PFSK-1 (cell line): Measurements from ENCODE around the gene VWA1.

Experiments used
- FOXP2 ChIP-seq: optimal IDR thresholded peaks from 2 replicates; pipeline ENCODE3; 2011; ENCODE audit warnings: borderline replicate concordance, control low read depth, inconsistent platforms; ENCODE audit not compliant: insufficient read depth; ENCODE audit errors: extremely low read length, extremely low read depth
- POLR2AphosphoS5 ChIP-seq: IDR thresholded peaks from 2 replicates; pipeline ENCODE4 v1.6.1; 2012; ENCODE audit warnings: low read depth, mild to moderate bottlenecking, control low read depth, low read length, moderate library complexity
- SIN3A ChIP-seq: IDR thresholded peaks from 2 replicates; pipeline ENCODE4 v1.6.1; 2012; ENCODE audit warnings: mild to moderate bottlenecking, low read length, moderate library complexity, borderline replicate concordance; ENCODE audit not compliant: insufficient read depth
- TAF1 ChIP-seq: IDR thresholded peaks from 2 replicates; pipeline ENCODE4 v1.6.1; 2012; ENCODE audit warnings: low read length, control low read depth, borderline replicate concordance; ENCODE audit not compliant: insufficient read depth
- TF ChIP-seq, protein P1 (sequence below), 2 experiments: IDR thresholded peaks; 2 replicates each; pipeline versions ENCODE4 v1.6.1 to v1.8.0; 2011 to 2012; ENCODE audit warnings: low read depth in 2 of 2, low read length in 2 of 2, control low read depth in 1 of 2, inconsistent platforms in 1 of 2, mild to moderate bottlenecking in 1 of 2, moderate library complexity in 1 of 2; ENCODE audit not compliant: insufficient read depth in 1 of 2

Gene VWA1

DNA sequence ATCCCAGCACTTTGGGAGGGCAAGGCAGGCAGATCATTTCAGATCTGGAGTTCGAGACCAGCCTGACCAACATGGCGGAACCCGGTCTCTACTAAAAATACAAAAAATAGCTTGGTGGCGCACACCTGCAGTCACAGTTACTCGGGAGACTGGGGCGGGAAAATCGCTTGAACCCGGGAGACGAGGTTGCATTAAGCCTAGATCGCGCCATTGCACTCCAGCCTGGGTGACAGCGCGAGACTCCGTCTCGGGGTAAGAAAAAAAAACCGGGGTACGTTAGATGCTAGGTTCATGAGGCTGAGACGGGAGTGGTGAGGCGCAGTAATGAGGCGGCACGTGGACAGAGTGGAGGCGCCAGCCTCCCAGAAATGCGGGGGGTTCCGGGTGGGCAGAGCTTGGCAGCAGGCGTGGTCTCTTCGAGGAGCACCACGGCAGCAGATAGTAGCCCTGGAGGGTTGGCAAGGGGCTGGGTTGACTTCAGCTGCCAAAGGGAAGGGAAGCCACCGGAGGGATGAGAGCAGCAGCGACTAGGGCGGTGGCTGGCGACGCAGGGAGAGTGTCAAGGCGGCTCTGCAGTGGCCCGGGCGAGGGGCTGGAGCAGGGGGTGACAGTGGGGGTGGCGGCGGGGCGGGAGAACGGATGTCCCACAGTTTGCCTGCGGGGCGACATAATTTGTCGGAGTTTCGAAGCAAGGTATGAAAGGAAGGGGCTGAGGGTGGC is 29.2 kb upstream of the VWA1 start:
- TF ChIP-seq POLR2AphosphoS5 (no peak), SIN3A (no peak), TAF1 (no peak), FOXP2 (no peak)
- TF ChIP-seq, protein P1, sequence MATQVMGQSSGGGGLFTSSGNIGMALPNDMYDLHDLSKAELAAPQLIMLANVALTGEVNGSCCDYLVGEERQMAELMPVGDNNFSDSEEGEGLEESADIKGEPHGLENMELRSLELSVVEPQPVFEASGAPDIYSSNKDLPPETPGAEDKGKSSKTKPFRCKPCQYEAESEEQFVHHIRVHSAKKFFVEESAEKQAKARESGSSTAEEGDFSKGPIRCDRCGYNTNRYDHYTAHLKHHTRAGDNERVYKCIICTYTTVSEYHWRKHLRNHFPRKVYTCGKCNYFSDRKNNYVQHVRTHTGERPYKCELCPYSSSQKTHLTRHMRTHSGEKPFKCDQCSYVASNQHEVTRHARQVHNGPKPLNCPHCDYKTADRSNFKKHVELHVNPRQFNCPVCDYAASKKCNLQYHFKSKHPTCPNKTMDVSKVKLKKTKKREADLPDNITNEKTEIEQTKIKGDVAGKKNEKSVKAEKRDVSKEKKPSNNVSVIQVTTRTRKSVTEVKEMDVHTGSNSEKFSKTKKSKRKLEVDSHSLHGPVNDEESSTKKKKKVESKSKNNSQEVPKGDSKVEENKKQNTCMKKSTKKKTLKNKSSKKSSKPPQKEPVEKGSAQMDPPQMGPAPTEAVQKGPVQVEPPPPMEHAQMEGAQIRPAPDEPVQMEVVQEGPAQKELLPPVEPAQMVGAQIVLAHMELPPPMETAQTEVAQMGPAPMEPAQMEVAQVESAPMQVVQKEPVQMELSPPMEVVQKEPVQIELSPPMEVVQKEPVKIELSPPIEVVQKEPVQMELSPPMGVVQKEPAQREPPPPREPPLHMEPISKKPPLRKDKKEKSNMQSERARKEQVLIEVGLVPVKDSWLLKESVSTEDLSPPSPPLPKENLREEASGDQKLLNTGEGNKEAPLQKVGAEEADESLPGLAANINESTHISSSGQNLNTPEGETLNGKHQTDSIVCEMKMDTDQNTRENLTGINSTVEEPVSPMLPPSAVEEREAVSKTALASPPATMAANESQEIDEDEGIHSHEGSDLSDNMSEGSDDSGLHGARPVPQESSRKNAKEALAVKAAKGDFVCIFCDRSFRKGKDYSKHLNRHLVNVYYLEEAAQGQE (IDR thresholded peaks at IDR 0.05; ENCODE audit: insufficient read depth in 1 of 2, low read depth in 2 of 2, low read length in 2 of 2), result no peak

DNA sequence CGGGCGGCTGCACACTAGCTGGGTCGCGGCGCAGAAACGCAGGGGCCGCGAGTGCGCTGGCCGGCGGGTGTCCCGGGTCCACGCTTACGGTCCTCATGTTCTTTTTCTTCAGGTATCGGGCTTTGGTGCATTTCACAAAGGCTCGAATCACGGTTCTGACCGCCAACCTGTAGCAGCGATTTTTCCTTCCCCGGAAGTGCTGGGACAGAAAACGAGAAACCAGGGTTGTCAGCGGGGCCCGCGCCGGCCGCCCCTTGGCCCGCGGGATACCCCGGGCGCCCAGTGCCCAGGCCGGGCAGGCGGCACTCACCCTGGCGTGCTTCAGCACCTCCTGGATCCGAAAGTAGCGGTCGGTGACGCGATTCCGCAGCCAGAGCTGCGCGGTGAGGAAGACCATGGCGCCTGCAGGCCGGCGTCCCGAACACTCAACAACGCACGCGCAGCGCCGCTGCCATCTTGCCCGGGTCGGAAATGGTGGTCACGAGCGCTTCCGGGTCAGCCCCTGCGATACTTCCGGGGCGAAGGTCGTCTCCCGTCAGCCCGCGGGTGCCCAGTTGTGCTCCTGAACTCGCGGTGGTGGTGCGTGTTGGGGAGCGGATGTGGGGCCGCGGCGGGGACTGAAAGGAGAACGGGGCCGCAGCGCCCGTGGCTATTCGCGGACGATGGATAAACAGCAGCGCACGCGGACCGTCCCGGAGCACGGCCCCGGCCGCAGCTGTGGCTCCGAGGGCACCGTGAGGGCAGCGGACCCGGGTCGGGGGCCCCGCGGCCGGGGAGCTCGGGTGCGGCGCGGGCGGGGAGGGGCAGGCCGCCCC is 28.5 kb upstream of the VWA1 start, which contains the start of gene MRPL20:
Gene MRPL20 (minus strand): TSS at position 473 of the 815 bp plus-strand sequence. CDS start 76 bp downstream, at position 397.
- peak; percentile 88 for TF ChIP-seq POLR2AphosphoS5
- TF ChIP-seq, protein P1 (IDR thresholded peaks at IDR 0.05; ENCODE audit: insufficient read depth in 1 of 2, low read depth in 2 of 2, low read length in 2 of 2), result peak in 1 of 2 experiments; percentile 71; a peak in 2 of 4 replicates
- TF ChIP-seq TAF1, result peak; percentile 99
- TF ChIP-seq FOXP2, result no peak
- no peak; the same call in 1 of the 2 replicates for TF ChIP-seq SIN3A

DNA sequence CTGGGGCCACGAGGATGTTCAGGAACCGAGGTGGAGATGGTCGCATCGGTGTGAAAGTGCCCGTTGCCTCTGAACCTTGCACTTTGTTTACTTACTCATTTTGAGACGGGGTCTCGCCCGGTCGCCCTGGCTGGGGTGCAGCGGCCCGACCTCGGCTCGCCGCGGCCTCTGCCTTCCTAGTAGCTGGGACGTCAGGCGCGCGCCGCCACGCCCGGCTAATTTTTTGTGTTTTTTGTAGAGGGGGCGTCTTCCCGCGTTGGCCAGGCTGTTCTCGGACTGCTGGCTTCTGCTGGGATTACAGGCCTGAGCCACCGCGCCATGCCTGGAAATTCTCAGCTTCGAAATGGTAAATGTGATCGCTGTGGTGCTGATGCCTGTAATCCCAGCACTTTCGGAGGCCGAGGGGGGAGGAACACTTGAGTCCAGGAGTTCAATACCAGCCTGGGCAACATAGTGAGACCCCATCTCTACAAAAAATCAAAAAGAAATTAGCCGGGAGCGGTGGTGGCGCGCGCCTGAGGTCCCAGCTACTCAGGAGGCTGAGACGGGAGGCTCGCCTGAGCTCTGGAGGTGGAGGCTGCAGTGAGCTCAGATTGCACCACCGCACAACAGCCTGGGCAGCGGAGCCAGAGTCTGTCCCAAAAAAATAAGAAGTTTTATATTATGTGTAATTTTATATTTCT is 27.7 kb upstream of the VWA1 start:
- TF ChIP-seq TAF1 (no peak), FOXP2 (no peak)
- TF ChIP-seq, protein P1 (IDR thresholded peaks at IDR 0.05; ENCODE audit: insufficient read depth in 1 of 2, low read depth in 2 of 2, low read length in 2 of 2), result no peak

DNA sequence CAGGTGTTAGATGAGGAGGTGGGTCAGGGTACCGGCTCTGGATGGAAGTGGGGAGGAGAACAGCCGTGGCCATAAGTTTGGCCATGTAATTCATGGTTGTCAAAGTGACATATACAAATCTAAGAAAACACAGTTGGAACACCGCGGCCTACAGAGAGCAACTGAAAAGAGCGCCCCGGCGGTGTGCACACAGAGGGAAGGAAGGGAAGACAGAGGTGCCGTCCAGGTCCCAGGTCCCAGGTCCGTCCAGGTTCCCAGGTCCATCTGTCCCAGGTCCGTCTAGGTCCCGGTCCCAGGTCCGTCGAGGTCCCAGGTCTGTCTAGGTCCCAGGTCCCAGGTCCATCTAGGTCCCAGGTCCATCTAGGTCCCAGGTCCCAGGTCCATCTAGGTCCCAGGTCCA is 23.9 kb upstream of the VWA1 start:
- TF ChIP-seq POLR2AphosphoS5, result no peak; the same call in 1 of the 2 replicates
- TF ChIP-seq, protein P1 (IDR thresholded peaks at IDR 0.05; ENCODE audit: insufficient read depth in 1 of 2, low read depth in 2 of 2, low read length in 2 of 2), result no peak
- TF ChIP-seq TAF1, result no peak
- TF ChIP-seq FOXP2, result no peak
- TF ChIP-seq SIN3A, result no peak
